Measurements from ENCODE around the gene APLF.

DNA sequence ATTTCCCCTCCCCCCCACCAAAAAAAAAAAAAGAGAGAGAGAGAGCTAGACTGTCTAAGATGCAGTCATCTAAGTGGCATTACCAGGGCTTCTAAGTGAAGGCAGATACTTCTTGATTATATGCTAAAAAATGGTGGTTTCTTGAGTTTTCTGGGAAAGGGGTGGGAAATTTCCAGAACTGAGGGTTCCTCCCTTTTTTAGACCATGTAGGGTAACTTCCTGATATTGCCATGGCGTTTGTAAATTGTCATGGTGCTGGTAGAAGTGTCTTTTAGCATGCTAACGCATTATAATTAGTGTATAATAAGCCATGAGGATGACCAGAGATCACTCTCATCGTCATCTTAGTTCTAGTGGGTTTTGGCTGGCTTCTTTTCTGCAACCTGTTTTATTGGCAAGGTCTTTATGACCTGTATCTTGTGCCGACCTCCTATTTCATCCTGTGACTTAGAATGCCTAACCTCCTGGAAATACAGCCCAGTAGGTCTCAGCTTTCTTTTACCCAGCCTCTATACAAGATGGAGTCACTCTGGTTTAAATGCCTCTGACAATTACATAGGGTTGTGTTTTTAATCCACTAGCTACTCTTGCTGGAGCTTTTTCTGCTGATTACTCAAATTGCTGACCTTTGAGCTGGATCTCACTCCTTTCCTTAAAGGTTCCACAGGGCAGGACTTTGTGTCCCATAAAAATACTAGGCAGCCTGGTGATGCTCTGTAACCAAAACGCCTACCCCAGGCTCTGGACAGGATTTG lies 145.6 kb downstream of the APLF start:
- no peak for TF ChIP-seq ZNF274 (IDR thresholded peaks at IDR 0.05; ENCODE audit: low read depth, low read length)
- TF ChIP-seq YY1 (IDR thresholded peaks at IDR 0.05; ENCODE audit: insufficient read depth, insufficient read length) = no peak
- no peak for TF ChIP-seq SUZ12 (IDR thresholded peaks at IDR 0.05; ENCODE audit: extremely low read depth, insufficient read depth, insufficient read length)
